Mesendoderm (in vitro differentiated cells): ENCODE results near the gene TSHB.

ENCODE experiments used
- DNase-seq: peaks from one replicate; pipeline ENCODE4 v3.0.0; 2013
- H2AK5ac ChIP-seq: 2 replicates; pipeline ENCODE4 v1.6.1; 2013; ENCODE audit warnings: low read length, inconsistent platforms
- H2BK120ac ChIP-seq: 2 replicates; pipeline ENCODE4 v1.6.1; 2013; ENCODE audit warnings: low read depth, mild to moderate bottlenecking, low read length, moderate library complexity, mixed read lengths
- H2BK15ac ChIP-seq: replicated peaks from 2 replicates; pipeline ENCODE4 v1.6.1; 2013; ENCODE audit warnings: low read depth, mild to moderate bottlenecking, moderate library complexity
- H2BK5ac ChIP-seq: 2 replicates; pipeline ENCODE4 v1.6.1; 2013; ENCODE audit warnings: low read length, inconsistent platforms
- H3K18ac ChIP-seq: 2 replicates; pipeline ENCODE4 v1.6.1; 2013; ENCODE audit warnings: mild to moderate bottlenecking, low read length, mixed read lengths
- H3K23ac ChIP-seq: one replicate; pipeline ENCODE4 v1.6.1; 2013; ENCODE audit warnings: low read length
- H3K27ac ChIP-seq: 2 replicates; pipeline ENCODE4 v1.5.1; 2013; ENCODE audit warnings: low read depth, mild to moderate bottlenecking, inconsistent platforms, low read length, moderate library complexity
- H3K27me3 ChIP-seq: 2 replicates; pipeline ENCODE4 v1.6.1; 2013; ENCODE audit warnings: low read length, control low read depth, mild to moderate bottlenecking, inconsistent platforms; ENCODE audit not compliant: insufficient read depth, poor library complexity
- H3K36me3 ChIP-seq: 2 replicates; pipeline ENCODE4 v1.6.1; 2013; ENCODE audit warnings: low read length, inconsistent platforms; ENCODE audit not compliant: control insufficient read depth, insufficient read depth
- H3K4ac ChIP-seq: one replicate; pipeline ENCODE4 v1.6.1; 2013; ENCODE audit warnings: low read depth, mild to moderate bottlenecking, low read length, moderate library complexity
- H3K4me1 ChIP-seq: 2 replicates; pipeline ENCODE4 v1.6.1; 2013; ENCODE audit warnings: low read depth, low read length, inconsistent platforms; ENCODE audit not compliant: control insufficient read depth
- H3K4me2 ChIP-seq: 2 replicates; pipeline ENCODE4 v1.6.1; 2013; ENCODE audit warnings: low read length
- H3K4me3 ChIP-seq: 2 replicates; pipeline ENCODE4 v1.5.1; 2013; ENCODE audit warnings: mild to moderate bottlenecking, low read length
- H3K56ac ChIP-seq: one replicate; pipeline ENCODE4 v1.6.1; 2013; ENCODE audit warnings: low read length
- H3K79me1 ChIP-seq: 2 replicates; pipeline ENCODE4 v1.6.1; 2013; ENCODE audit warnings: low read length, inconsistent platforms
- H3K79me2 ChIP-seq: 2 replicates; pipeline ENCODE4 v1.6.1; 2013; ENCODE audit warnings: mild to moderate bottlenecking, low read length; ENCODE audit not compliant: control insufficient read depth, insufficient read depth
- H3K9ac ChIP-seq: 2 replicates; pipeline ENCODE4 v1.6.1; 2013; ENCODE audit warnings: low read length, inconsistent platforms
- H4K5ac ChIP-seq: one replicate; pipeline ENCODE4 v1.6.1; 2013; ENCODE audit warnings: low read length
- H4K8ac ChIP-seq: one replicate; pipeline ENCODE4 v1.6.1; 2013; ENCODE audit warnings: low read depth, mild to moderate bottlenecking, control low read depth, low read length, moderate library complexity
- WGBS: extraction: QIAGEN DNeasy Blood & Tissue Kit; methylation state at CpG from one replicate; pipeline ENCODE4 v1.1.7; 2013; ENCODE audit warnings: low lambda C conversion rate, missing lambda C conversion rate; ENCODE audit not compliant: insufficient coverage; ENCODE audit errors: extremely low coverage; 5-methylcytosine and 5-hydroxymethylcytosine counted together

The TSHB gene

GRCh38 chr1:115076384-115076915, 46.8 kb downstream of the TSHB start:
- Histone ChIP-seq H3K4me2 (no peak overlapping the region), H3K4me3 (no peak overlapping the region), H3K4ac (no peak overlapping the region), H2BK5ac (no peak overlapping the region), H4K5ac (no peak overlapping the region), H2BK120ac (no peak overlapping the region), H2BK15ac (no peak overlapping the region), H3K4me1 (no peaks in the 10 kb centered on the region), H3K23ac (no peak overlapping the region), H3K36me3 (no peaks in the 10 kb centered on the region), H3K18ac (no peak overlapping the region), H3K27ac (no peak overlapping the region), H3K56ac (no peak overlapping the region), H4K8ac (no peak overlapping the region), H3K9ac (no peak overlapping the region), H3K79me2 (no peaks in the 10 kb centered on the region), H3K27me3 (no peaks in the 10 kb centered on the region), H2AK5ac (no peak overlapping the region), H3K79me1 (no peaks in the 10 kb centered on the region)
- no peak for DNase-seq
- WGBS = no CpG with 5 or more reads among the region's 4 CpGs

GRCh38 chr1:115077286-115077983, 47.8 kb downstream of the TSHB start:
- Histone ChIP-seq H3K79me1 (no peaks in the 10 kb centered on the region), H2BK15ac (no peak overlapping the region), H3K4me2 (no peak overlapping the region), H2AK5ac (no peak overlapping the region), H3K27ac (no peak overlapping the region), H3K56ac (no peak overlapping the region), H3K79me2 (no peaks in the 10 kb centered on the region), H3K36me3 (no peaks in the 10 kb centered on the region), H3K4me3 (no peak overlapping the region), H3K27me3 (no peaks in the 10 kb centered on the region), H2BK120ac (no peak overlapping the region), H3K4me1 (no peaks in the 10 kb centered on the region), H3K23ac (no peak overlapping the region), H2BK5ac (no peak overlapping the region), H3K9ac (no peak overlapping the region), H3K4ac (no peak overlapping the region), H4K8ac (no peak overlapping the region), H3K18ac (no peak overlapping the region), H4K5ac (no peak overlapping the region)
- no CpG with 5 or more reads among the region's 5 CpGs for WGBS
- no peak for DNase-seq

GRCh38 chr1:115077984-115078330, 48.3 kb downstream of the TSHB start:
- Histone ChIP-seq H2BK5ac (no peak overlapping the region), H3K4me1 (no peaks in the 10 kb centered on the region), H2AK5ac (no peak overlapping the region), H3K27ac (no peak overlapping the region), H3K23ac (no peak overlapping the region), H3K9ac (no peak overlapping the region), H3K56ac (no peak overlapping the region), H2BK15ac (no peak overlapping the region), H2BK120ac (no peak overlapping the region), H3K4ac (no peak overlapping the region), H3K79me2 (no peaks in the 10 kb centered on the region), H4K8ac (no peak overlapping the region), H3K27me3 (no peaks in the 10 kb centered on the region), H3K18ac (no peak overlapping the region), H3K79me1 (no peaks in the 10 kb centered on the region), H3K4me3 (no peak overlapping the region), H3K36me3 (no peaks in the 10 kb centered on the region), H4K5ac (no peak overlapping the region), H3K4me2 (no peak overlapping the region)
- WGBS = no CpG with 5 or more reads among the region's 1 CpG
- no peak for DNase-seq

GRCh38 chr1:115078708-115079107, 49.1 kb downstream of the TSHB start:
- no peak overlapping the region for H2AK5ac ChIP-seq
- no peaks in the 10 kb centered on the region for H3K79me1 ChIP-seq
- H2BK120ac ChIP-seq = no peak overlapping the region
- H3K79me2 ChIP-seq = no peaks in the 10 kb centered on the region
- no peak overlapping the region for H3K4me3 ChIP-seq
- no peak overlapping the region for H3K4ac ChIP-seq
- H3K4me1 ChIP-seq = no peaks in the 10 kb centered on the region
- no peak overlapping the region for H3K56ac ChIP-seq
- no peaks in the 10 kb centered on the region for H3K27me3 ChIP-seq
- DNase-seq = no peak
- H3K4me2 ChIP-seq = no peak overlapping the region
- H3K36me3 ChIP-seq = no peaks in the 10 kb centered on the region
- H3K18ac ChIP-seq = no peak overlapping the region
- H2BK5ac ChIP-seq = no peak overlapping the region
- H2BK15ac ChIP-seq = no peak overlapping the region
- H4K8ac ChIP-seq = no peak overlapping the region
- H3K9ac ChIP-seq = no peak overlapping the region
- WGBS = no CpG with 5 or more reads among the region's 4 CpGs
- no peak overlapping the region for H3K23ac ChIP-seq
- no peak overlapping the region for H3K27ac ChIP-seq
- no peak overlapping the region for H4K5ac ChIP-seq

GRCh38 chr1:115082949-115083348, 53.3 kb downstream of the TSHB start:
- no CpG with 5 or more reads among the region's 6 CpGs for WGBS
- H2AK5ac ChIP-seq = no peak overlapping the region
- H4K8ac ChIP-seq = no peak overlapping the region

More at GRCh38 chr1:115082949-115083348, 53.3 kb downstream of the TSHB start:
- no peak overlapping the region for H3K56ac ChIP-seq
- H2BK15ac ChIP-seq = no peak overlapping the region
- H3K36me3 ChIP-seq = no peaks in the 10 kb centered on the region
- no peak overlapping the region for H4K5ac ChIP-seq
- H3K4ac ChIP-seq = no peak overlapping the region
- no peaks in the 10 kb centered on the region for H3K27me3 ChIP-seq
- no peaks in the 10 kb centered on the region for H3K79me1 ChIP-seq
- H3K4me1 ChIP-seq = no peaks in the 10 kb centered on the region
- no peak overlapping the region for H2BK5ac ChIP-seq
- no peak overlapping the region for H2BK120ac ChIP-seq
- H3K9ac ChIP-seq = no peak overlapping the region
- H3K79me2 ChIP-seq = no peaks in the 10 kb centered on the region
- H3K4me2 ChIP-seq = no peak overlapping the region
- no peak overlapping the region for H3K27ac ChIP-seq
- no peak for DNase-seq
- no peak overlapping the region for H3K18ac ChIP-seq
- H3K4me3 ChIP-seq = no peak overlapping the region
- no peak overlapping the region for H3K23ac ChIP-seq
